Measurements from ENCODE around the gene HOXB4. TPM values are rescaled to one million over a fixed set of nuclear protein-coding genes. Genes with fewer than 3 reads are reported as not detected.
A peak's percentile ranks its signal among the peaks of the same experiment; 100 is the strongest.

The HOXB4 gene
- total RNA-seq, 1 experiment from 2014 or later, result 11.3 TPM

DNA sequence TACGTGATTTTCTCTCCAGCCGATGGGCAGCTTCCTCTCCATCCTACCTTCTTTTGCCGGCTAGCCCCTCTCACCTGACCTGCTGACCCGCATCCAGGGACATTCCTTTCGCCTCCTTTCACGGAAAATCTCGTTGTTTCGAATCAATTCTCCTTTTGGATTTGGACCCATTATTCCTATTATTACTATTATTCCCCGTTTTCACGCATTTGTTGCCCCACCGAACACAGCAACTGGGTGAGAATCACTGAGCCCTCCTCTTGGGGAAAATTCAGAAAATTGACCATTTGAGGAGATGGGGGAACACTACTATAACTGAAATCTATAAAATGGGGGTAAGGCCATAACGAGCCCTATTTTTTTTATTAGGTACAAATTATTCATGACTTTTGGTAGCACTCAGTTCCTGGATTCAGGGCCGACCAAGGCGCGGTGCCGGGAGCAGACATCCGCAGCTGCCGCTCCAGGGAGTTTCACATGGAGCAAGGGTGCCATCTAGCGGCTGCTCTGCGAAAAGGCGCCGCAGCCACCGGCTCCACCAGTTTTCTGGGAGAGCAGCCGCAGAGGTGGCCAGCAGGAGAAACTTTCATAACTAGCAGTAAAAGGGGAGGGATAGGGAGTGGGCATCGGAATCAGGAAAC lies 40.2 kb upstream of the HOXB4 start:
- ATAC-seq, result peak; percentile 71
- Histone ChIP-seq H3K4me3 (replicated peaks in 1 of 2; ENCODE audit: low read depth in 1 of 2, low read length in 2 of 2) (peak overlapping the region; percentile 80 to 90), H3K9me3 (ENCODE audit: control insufficient read depth in 1 of 2, insufficient read depth in 1 of 2, low read depth in 1 of 2, low read length in 2 of 2) (no peaks in the 10 kb centered on the region), H3K79me2 (ENCODE audit: insufficient read depth, low read length) (peaks cover 61% of the 10 kb centered on the region), H3K4me2 (ENCODE audit: low read length) (peak overlapping the region; percentile 95), H3K27me3 (ENCODE audit: insufficient read depth, low read length) (no peaks in the 10 kb centered on the region), H3K9ac (ENCODE audit: low read length) (peak overlapping the region; percentile 97), H3K36me3 (ENCODE audit: control insufficient read depth in 1 of 2, insufficient read depth in 2 of 2, low read length in 2 of 2) (no peaks in the 10 kb centered on the region; a peak in 1 of 4 replicates), H4K20me1 (ENCODE audit: insufficient read depth) (no peaks in the 10 kb centered on the region), H3K27ac (ENCODE audit: low read depth, low read length) (peak overlapping the region; percentile 88), H2AFZ (ENCODE audit: low read depth, low read length, poor library complexity, severe bottlenecking) (no peak overlapping the region), H3K4me1 (ENCODE audit: control insufficient read depth in 1 of 2, insufficient read depth in 2 of 2, low read length in 2 of 2) (peaks cover 8 to 37% of the 10 kb centered on the region in 2 experiments; a peak in 3 of 4 replicates), H3K9me2 (ENCODE audit: insufficient read depth) (no peaks in the 10 kb centered on the region)
- ChIA-PET POLR2A (interaction anchor here (0.7 to 2.5 kb wide), 5 partner anchors 8 to 593 kb away, joined by 3 to 6 read pairs (median 5); partner anchors contain the start of gene HOXB9), CTCF (interaction anchor here (0.6 to 3.7 kb wide), 23 partner anchors 7 to 862 kb away, joined by 3 to 21 read pairs (median 5); partner anchors contain the start of gene HOXB9), RAD21 (ENCODE audit: low non-redundant PET in 1 of 2, low total read pairs in 2 of 2, uncharacterized antibody in 2 of 2, unreplicated experiment in 2 of 2) (interaction anchor here (0.5 to 1.9 kb wide), 9 partner anchors 13 to 530 kb away, joined by 3 to 7 read pairs (median 4); no protein-coding TSS in a partner anchor)
- peak; percentile 74 for DNase-seq (ENCODE audit: low read depth, low spot score)
- no TSS peak for BruUV-seq (replicated peaks)
- intact Hi-C loops (cut with micrococcal nuclease), result loop anchor here (1.0 to 10.0 kb wide), 9 partner anchors 134 to 594 kb away; no protein-coding TSS in a partner anchor
- TF ChIP-seq YY1 (IDR thresholded peaks at IDR 0.05; ENCODE audit: extremely low read depth, insufficient replicate concordance, low read depth, low read length), result peak; percentile 46
- TF ChIP-seq, protein P1, sequence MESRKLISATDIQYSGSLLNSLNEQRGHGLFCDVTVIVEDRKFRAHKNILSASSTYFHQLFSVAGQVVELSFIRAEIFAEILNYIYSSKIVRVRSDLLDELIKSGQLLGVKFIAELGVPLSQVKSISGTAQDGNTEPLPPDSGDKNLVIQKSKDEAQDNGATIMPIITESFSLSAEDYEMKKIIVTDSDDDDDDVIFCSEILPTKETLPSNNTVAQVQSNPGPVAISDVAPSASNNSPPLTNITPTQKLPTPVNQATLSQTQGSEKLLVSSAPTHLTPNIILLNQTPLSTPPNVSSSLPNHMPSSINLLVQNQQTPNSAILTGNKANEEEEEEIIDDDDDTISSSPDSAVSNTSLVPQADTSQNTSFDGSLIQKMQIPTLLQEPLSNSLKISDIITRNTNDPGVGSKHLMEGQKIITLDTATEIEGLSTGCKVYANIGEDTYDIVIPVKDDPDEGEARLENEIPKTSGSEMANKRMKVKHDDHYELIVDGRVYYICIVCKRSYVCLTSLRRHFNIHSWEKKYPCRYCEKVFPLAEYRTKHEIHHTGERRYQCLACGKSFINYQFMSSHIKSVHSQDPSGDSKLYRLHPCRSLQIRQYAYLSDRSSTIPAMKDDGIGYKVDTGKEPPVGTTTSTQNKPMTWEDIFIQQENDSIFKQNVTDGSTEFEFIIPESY (IDR thresholded peaks at IDR 0.05; ENCODE audit: extremely low read depth, insufficient replicate concordance, low read length), result no peak
- TF ChIP-seq POLR2AphosphoS5 (IDR thresholded peaks at IDR 0.05; ENCODE audit: low read depth, low read length), result peak; percentile 55; the same call in 1 of the 2 replicates
- TF ChIP-seq, protein P2, sequence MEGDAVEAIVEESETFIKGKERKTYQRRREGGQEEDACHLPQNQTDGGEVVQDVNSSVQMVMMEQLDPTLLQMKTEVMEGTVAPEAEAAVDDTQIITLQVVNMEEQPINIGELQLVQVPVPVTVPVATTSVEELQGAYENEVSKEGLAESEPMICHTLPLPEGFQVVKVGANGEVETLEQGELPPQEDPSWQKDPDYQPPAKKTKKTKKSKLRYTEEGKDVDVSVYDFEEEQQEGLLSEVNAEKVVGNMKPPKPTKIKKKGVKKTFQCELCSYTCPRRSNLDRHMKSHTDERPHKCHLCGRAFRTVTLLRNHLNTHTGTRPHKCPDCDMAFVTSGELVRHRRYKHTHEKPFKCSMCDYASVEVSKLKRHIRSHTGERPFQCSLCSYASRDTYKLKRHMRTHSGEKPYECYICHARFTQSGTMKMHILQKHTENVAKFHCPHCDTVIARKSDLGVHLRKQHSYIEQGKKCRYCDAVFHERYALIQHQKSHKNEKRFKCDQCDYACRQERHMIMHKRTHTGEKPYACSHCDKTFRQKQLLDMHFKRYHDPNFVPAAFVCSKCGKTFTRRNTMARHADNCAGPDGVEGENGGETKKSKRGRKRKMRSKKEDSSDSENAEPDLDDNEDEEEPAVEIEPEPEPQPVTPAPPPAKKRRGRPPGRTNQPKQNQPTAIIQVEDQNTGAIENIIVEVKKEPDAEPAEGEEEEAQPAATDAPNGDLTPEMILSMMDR (IDR thresholded peaks at IDR 0.05 in 2 of 3, conservative IDR thresholded peaks at IDR 0.05 in 1 of 3; ENCODE audit: borderline replicate concordance in 1 of 3, insufficient read depth in 1 of 3, low read depth in 2 of 3, low read length in 2 of 3), result peak; percentile 97 to 100 (median 98); a peak in 5 of 6 replicates
- no peak for TF ChIP-seq POLR2A (IDR thresholded peaks at IDR 0.05; ENCODE audit: borderline replicate concordance, extremely low read depth, insufficient read depth, insufficient read length)
- no peak for TF ChIP-seq ZFX (IDR thresholded peaks at IDR 0.05)
- TF ChIP-seq, protein P3, sequence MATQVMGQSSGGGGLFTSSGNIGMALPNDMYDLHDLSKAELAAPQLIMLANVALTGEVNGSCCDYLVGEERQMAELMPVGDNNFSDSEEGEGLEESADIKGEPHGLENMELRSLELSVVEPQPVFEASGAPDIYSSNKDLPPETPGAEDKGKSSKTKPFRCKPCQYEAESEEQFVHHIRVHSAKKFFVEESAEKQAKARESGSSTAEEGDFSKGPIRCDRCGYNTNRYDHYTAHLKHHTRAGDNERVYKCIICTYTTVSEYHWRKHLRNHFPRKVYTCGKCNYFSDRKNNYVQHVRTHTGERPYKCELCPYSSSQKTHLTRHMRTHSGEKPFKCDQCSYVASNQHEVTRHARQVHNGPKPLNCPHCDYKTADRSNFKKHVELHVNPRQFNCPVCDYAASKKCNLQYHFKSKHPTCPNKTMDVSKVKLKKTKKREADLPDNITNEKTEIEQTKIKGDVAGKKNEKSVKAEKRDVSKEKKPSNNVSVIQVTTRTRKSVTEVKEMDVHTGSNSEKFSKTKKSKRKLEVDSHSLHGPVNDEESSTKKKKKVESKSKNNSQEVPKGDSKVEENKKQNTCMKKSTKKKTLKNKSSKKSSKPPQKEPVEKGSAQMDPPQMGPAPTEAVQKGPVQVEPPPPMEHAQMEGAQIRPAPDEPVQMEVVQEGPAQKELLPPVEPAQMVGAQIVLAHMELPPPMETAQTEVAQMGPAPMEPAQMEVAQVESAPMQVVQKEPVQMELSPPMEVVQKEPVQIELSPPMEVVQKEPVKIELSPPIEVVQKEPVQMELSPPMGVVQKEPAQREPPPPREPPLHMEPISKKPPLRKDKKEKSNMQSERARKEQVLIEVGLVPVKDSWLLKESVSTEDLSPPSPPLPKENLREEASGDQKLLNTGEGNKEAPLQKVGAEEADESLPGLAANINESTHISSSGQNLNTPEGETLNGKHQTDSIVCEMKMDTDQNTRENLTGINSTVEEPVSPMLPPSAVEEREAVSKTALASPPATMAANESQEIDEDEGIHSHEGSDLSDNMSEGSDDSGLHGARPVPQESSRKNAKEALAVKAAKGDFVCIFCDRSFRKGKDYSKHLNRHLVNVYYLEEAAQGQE (IDR thresholded peaks at IDR 0.05; ENCODE audit: low read depth), result no peak
- TF ChIP-seq CEBPB (IDR thresholded peaks at IDR 0.05; ENCODE audit: low read depth), result no peak
- TF ChIP-seq, protein P4, sequence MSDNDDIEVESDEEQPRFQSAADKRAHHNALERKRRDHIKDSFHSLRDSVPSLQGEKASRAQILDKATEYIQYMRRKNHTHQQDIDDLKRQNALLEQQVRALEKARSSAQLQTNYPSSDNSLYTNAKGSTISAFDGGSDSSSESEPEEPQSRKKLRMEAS (IDR thresholded peaks at IDR 0.05), result no peak
- TF ChIP-seq RAD21 (IDR thresholded peaks at IDR 0.05; ENCODE audit: low read depth), result peak; percentile 99
- TF ChIP-seq SRF (IDR thresholded peaks at IDR 0.05; ENCODE audit: low read depth), result no peak
- TF ChIP-seq FOSL1 (IDR thresholded peaks at IDR 0.05; ENCODE audit: low read depth), result no peak
- TF ChIP-seq EGR1 (IDR thresholded peaks at IDR 0.05; ENCODE audit: low read depth), result no peak
- TF ChIP-seq, protein P5, sequence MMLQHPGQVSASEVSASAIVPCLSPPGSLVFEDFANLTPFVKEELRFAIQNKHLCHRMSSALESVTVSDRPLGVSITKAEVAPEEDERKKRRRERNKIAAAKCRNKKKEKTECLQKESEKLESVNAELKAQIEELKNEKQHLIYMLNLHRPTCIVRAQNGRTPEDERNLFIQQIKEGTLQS (IDR thresholded peaks at IDR 0.05), result no peak
- TF ChIP-seq JUND (IDR thresholded peaks at IDR 0.05), result no peak
- TF ChIP-seq TCF7L2 (IDR thresholded peaks at IDR 0.05; ENCODE audit: borderline replicate concordance, extremely low read depth, insufficient read depth, insufficient read length), result no peak
- no peak for TF ChIP-seq ZNF274 (IDR thresholded peaks at IDR 0.05; ENCODE audit: low read depth, low read length)
- no peak for TF ChIP-seq CBX3 (IDR thresholded peaks at IDR 0.05; ENCODE audit: low read depth)
- TF ChIP-seq SP1 (IDR thresholded peaks at IDR 0.05; ENCODE audit: low read depth), result no peak
